Measurements from ENCODE around the gene JPH4.
"Not testable (repeated sequence)": the region's sequence is repeated elsewhere in the genome, so short reads cannot be mapped to it uniquely, and the experiment has no call there.

The JPH4 gene

GRCh38 chr14:23578560-23579310 is at the start of gene JPH4:
JPH4 (minus strand) TSS chr14:23578790; CDS start chr14:23577453, 1,337 bp downstream.
- no peak for DNase-seq

GRCh38 chr14:23627961-23628360 is 49.4 kb upstream of the JPH4 start:
- DNase-seq, result no peak

GRCh38 chr14:23626946-23627345 is 48.4 kb upstream of the JPH4 start:
- no peak for DNase-seq

GRCh38 chr14:23624830-23625404 is 46.3 kb upstream of the JPH4 start:
- no peak for DNase-seq

GRCh38 chr14:23623962-23624361 is 45.4 kb upstream of the JPH4 start:
- no peak for DNase-seq

- no peak for DNase-seq
Measured at GRCh38 chr14:23622990-23623389, 44.4 kb upstream of the JPH4 start.

GRCh38 chr14:23621932-23622730 is 43.5 kb upstream of the JPH4 start:
- no peak for DNase-seq

GRCh38 chr14:23621204-23621931 is 42.8 kb upstream of the JPH4 start:
- DNase-seq, result no peak

GRCh38 chr14:23620177-23620702 is 41.6 kb upstream of the JPH4 start:
- no peak for DNase-seq

GRCh38 chr14:23618415-23618988 is 39.9 kb upstream of the JPH4 start:
- no peak for DNase-seq

GRCh38 chr14:23617539-23617938 is 38.9 kb upstream of the JPH4 start:
- no peak for DNase-seq

- no peak for DNase-seq
Measured at GRCh38 chr14:23615856-23616255, 37.3 kb upstream of the JPH4 start.

GRCh38 chr14:23614395-23614828 is 35.8 kb upstream of the JPH4 start:
- no peak for DNase-seq

GRCh38 chr14:23613242-23614070 is 34.9 kb upstream of the JPH4 start:
- no peak for DNase-seq

- DNase-seq, result no peak
Measured at GRCh38 chr14:23612802-23613201, 34.2 kb upstream of the JPH4 start.

GRCh38 chr14:23612354-23612732 is 33.8 kb upstream of the JPH4 start:
- DNase-seq, result no peak

- DNase-seq, result no peak
Measured at GRCh38 chr14:23610815-23611289, 32.3 kb upstream of the JPH4 start.

GRCh38 chr14:23610090-23610814 is 31.7 kb upstream of the JPH4 start:
- DNase-seq, result no peak

- not testable (repeated sequence) for DNase-seq
Measured at GRCh38 chr14:23609411-23610089, 31.0 kb upstream of the JPH4 start.

GRCh38 chr14:23609001-23609400 is 30.4 kb upstream of the JPH4 start:
- DNase-seq, result no peak

Measured in activated effector memory CD4-positive, alpha-beta T cell treated with Interleukin-2 at 50 U/mL for 16 hours (primary cell).